Loucy (cell line): Measurements from ENCODE around the gene FMNL2.

ENCODE experiments used
- CTCF ChIP-seq: fragments of 200-600 bp; sonication (generic); conservative IDR thresholded peaks from 2 replicates; pipeline ENCODE4 v1.5.1; 2014; ENCODE audit warnings: mild to moderate bottlenecking, antibody characterized with exemption, low read length
- EZH2phosphoT487 ChIP-seq: fragments of 200-600 bp; IDR thresholded peaks from 2 replicates; pipeline ENCODE4 v1.6.1; 2018; ENCODE audit warnings: antibody characterized with exemption, mild to moderate bottlenecking, moderate library complexity, borderline replicate concordance

GRCh38 chr2:152627351-152627957 is 292.5 kb downstream of the FMNL2 start:
- TF ChIP-seq CTCF (peak; percentile 67), EZH2phosphoT487 (no peak)
